KBM-7 (cell line): Measurements from ENCODE around the gene UBQLN1.
"Not testable (repeated sequence)": the region's sequence is repeated elsewhere in the genome, so short reads cannot be mapped to it uniquely, and the experiment has no call there.

Experiments used
- DNase-seq: peaks from one replicate; pipeline ENCODE4 v3.0.0-alpha.2; 2015
- in situ Hi-C: fragments of 300-500 bp; cut with MboI; formaldehyde crosslinking; loops from 2 replicates; pipeline ENCODE4 v1.14.3; 2020; ENCODE audit warnings: low sequenced_read_pairs, low pct_unique_long_range_greater_than_20kb, mixed read lengths

Gene UBQLN1

GRCh38 chr9:83646500-83647239 lies 61.1 kb downstream of the UBQLN1 start:
- in situ Hi-C loops, result no loop called here
- DNase-seq, result no peak

GRCh38 chr9:83642793-83643192 lies 65.0 kb downstream of the UBQLN1 start:
- no peak for DNase-seq
- in situ Hi-C loops, result no loop called here

GRCh38 chr9:83639266-83639665 lies 68.5 kb downstream of the UBQLN1 start:
- in situ Hi-C loops, result no loop called here

DNA sequence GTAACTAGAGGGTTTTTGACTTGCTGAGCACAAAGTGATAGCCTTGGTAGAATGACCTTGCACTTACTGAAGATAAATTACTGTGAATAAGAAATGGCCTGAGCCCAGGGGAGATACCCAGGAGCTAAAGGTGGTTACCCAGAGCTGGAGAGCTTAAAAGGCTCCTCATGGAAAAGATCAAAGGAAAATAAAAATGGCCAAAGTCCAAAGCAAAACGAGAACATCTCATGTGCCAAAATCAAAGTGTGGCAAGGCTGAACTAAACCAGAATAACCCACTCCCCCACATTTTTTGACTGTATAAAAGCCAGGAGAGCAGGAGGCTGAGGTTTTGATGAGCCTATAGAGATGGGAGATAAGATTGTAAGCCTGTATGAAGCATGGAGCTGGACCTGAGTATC lies 70.4 kb downstream of the UBQLN1 start:
- in situ Hi-C loops, result no loop called here
- DNase-seq, result no peak

More at GRCh38 chr9:83639266-83639665, 68.5 kb downstream of the UBQLN1 start:
- DNase-seq, result no peak

- no peak for DNase-seq
- in situ Hi-C loops, result no loop called here
These were observed 70.9 kb downstream of the UBQLN1 start for GRCh38 chr9:83636813-83637212.

DNA sequence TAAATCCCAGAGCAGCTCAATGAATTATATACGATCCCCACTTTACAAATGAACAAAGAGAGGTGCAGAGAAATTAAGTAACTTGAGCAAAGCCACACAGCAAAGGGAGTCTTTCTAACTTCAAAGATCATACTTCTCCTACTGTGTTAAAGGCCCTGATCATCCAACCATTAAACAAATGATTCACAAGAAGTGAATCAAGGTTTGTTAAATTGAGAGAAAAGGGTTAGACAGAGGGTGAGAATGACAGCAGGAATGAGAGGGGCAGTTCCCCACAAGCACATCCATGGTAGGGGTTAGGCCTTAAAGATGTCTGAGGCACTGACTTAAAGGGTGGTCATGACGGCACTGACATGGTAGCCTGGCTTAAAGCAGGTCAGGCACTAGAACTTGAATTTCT lies 74.1 kb downstream of the UBQLN1 start:
- DNase-seq, result no peak
- in situ Hi-C loops, result no loop called here

DNA sequence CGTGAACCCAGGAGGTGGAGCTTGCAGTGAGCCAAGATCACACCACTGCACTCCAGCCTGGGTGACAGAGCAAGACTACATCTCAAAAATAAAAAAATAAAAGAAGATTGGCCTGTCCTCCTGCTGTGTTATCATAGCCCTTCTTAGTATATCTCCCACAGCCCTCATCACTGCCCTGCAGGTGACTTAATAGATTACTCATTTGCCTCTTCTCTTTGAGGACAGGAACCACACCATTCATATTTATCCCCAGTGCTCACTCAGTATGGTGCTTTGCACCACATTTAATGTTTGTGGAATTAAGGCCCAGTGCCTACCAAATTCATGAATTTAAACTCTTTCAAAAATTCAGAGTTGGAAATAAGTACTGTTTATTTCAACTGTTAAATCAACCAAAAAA lies 74.5 kb downstream of the UBQLN1 start:
- in situ Hi-C loops, result no loop called here
- DNase-seq, result no peak

- no peak for DNase-seq
- in situ Hi-C loops, result no loop called here
These were observed 76.8 kb downstream of the UBQLN1 start for GRCh38 chr9:83630938-83631457.

DNA sequence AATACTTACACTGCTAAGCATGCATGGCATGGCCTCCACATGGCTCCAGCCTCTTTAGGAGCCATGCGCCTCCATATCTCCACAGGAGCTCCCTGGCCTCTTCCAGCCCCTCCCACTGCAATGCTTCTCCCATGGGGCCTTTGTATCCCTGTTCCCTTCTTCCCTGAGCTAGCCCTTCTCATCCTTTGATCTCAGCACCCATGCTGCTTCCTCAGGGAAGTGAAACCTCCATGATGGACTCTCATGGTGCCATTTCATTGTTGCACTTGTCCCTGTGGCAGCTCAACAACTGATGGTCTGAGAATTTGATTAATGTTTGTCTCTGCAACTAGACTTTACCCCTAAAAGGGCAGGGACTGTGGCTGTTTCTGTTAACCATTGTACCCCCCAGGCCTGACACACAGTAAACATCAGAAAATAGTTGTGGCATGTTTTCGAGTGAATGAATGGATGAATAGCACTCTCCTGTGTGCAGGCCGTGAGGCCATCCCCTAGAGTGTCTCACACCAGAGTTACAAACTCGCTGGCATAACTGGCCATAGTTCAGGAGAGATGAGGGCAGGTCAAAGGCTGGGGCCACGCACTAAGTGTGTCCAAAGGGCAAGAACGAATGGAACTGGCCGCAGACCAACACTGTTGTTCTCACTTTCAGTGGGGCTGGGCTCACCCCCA lies 78.2 kb downstream of the UBQLN1 start:
- DNase-seq, result no peak
- in situ Hi-C loops, result no loop called here

GRCh38 chr9:83628540-83628939 lies 79.2 kb downstream of the UBQLN1 start:
- in situ Hi-C loops, result no loop called here
- DNase-seq, result no peak

DNA sequence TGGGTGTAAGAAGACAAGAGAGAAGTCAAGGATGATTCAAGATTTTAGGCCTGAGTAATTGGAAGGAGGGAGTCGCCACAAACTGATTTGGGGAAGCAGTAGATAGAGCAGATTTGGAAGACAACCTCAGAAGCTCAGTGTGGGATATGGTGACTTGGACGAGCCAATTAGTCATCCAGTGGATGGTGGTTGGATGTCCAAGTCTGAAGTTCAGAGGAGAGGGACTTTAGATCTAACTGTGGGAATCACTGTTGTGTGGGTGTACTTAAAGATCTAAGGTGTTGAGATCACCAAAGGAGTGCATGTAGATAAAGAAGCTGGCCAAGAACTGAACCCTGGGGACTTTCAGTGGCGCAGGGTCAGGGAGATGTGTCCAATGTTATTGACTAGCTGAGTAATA lies 82.6 kb downstream of the UBQLN1 start:
- in situ Hi-C loops, result no loop called here

GRCh38 chr9:83623679-83624076 lies 84.1 kb downstream of the UBQLN1 start:
- in situ Hi-C loops, result no loop called here
- DNase-seq, result peak; percentile 67

More for the DNA sequence above, 82.6 kb downstream of the UBQLN1 start:
- no peak for DNase-seq

DNA sequence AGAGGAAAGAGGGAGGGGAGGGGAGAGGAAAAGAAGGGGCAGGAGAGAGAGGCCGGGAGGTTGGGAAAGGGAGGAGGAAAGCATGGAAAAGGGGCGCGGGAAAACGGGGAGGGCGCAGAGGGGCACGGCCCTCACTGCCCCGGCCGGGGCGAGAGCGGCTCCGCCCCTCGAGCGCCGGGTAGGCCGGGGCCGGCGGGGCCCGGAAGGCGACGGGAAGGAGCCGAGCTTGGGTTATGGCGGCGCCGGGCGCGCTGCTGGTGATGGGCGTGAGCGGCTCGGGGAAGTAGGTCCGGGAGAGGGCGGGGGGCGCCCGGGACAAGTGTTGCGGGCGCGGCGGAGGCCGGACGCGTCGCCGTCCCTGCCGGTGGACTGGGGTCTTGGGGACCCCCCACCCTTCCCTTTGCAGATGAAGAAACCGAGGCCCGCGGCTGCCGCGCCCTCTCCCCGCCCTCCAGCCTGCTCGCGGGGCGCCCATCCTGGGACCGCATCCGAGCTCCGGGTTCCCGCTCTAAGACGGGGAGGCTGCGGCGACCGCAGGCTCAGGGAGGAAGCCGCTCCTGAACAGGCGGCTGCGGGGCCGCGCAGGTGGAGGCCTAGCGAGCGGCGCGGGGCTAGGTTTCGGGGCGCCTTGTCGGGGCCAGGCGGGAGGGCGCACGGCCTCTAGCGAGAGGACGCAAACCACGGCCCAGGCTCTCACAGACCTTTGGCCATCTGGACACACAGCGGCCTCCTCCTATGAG lies 84.6 kb downstream of the UBQLN1 start, which contains the start of gene IDNK:
TSS of gene IDNK (plus strand) at position 205 of the 740 bp plus-strand sequence. CDS start at position 234, 29 bp downstream.
- peak; percentile 68 for DNase-seq
- in situ Hi-C loops, result no loop called here

DNA sequence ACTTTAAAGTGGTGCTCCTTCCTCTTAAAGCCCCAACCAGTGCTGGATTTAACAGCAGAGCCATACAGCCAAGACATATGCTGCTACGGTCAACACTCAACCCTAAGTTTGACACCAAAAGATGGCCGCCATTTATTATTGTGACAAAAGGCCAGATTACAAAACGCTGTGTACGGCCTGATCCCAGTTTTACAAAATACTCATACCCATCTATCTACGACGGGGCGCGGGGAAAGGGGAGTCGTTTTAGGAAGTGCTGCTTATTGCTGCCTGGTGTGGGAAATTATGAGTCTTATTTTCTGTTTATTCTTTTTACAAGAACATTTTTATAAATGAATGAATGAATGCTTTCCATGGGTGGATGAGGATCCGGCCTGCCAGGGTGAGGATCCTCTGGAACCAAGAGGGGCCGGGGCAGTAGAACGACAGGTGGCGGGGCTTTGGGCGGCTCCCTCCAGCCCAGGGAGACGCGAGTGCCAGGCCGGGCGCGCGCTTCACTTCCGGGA lies 85.3 kb downstream of the UBQLN1 start:
- in situ Hi-C loops, result no loop called here
- no peak for DNase-seq

- in situ Hi-C loops, result no loop called here
- peak; percentile 80 for DNase-seq
These were observed 86.7 kb downstream of the UBQLN1 start for GRCh38 chr9:83620841-83621636.

DNA sequence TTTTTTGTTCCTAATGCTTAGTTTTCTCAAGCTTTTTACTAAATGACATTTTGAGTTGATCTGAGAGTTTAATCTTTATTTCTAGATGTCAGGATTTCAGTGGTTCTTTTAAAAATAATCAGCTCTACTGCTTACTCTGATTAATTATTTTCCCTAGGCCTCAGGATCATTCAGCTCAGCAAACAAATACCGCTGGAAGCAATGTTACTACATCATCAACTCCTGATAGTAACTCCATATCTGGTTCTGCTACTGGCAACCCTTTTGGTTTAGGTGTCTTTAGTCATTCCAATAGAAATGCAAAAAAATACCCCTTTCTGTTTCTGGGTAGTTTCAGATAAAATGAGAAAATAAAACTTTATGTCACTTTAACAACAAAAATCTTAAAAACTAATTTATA lies 90.5 kb downstream of the UBQLN1 start:
- in situ Hi-C loops, result no loop called here

GRCh38 chr9:83613298-83613697 lies 94.5 kb downstream of the UBQLN1 start:
- in situ Hi-C loops, DNase-seq: not testable (repeated sequence)

More for the DNA sequence above, 90.5 kb downstream of the UBQLN1 start:
- no peak for DNase-seq
